ENCODE data around the gene HNRNPCL2. TPM values are rescaled to one million over a fixed set of nuclear protein-coding genes. Genes with fewer than 3 reads are reported as not detected.

HNRNPCL2 gene
- total RNA-seq: not detected in 2 replicates

GRCh38 chr1:13116754-13117153 lies at the start of gene HNRNPCL2:
Gene HNRNPCL2 (minus strand): TSS chr1:13116854. CDS start chr1:13116400, 454 bp downstream.

GRCh38 chr1:13165531-13165930 lies 48.9 kb upstream of the HNRNPCL2 start, which contains the start of gene HNRNPCL4:
Gene HNRNPCL4 (minus strand): TSS chr1:13165631. CDS start chr1:13165467, 164 bp downstream.

GRCh38 chr1:13155909-13156308 lies 39.3 kb upstream of the HNRNPCL2 start, which contains the start of gene PRAMEF26:
Gene PRAMEF26 (minus strand): TSS chr1:13156009. CDS start chr1:13153095, 2,914 bp downstream.

GRCh38 chr1:13070474-13070873 lies 46.2 kb downstream of the HNRNPCL2 start, which contains the start of gene PRAMEF25:
Gene PRAMEF25 (plus strand): TSS chr1:13070774. CDS start chr1:13073694, 2,920 bp downstream.

Other genes with a start within 250 kb of the HNRNPCL2 start
- gene PRAMEF4, start 230.7 kb downstream of the HNRNPCL2 start, total RNA-seq: not detected in 2 replicates
- not detected in 2 replicates for gene PRAMEF10, start 218.6 kb downstream of the HNRNPCL2 start, total RNA-seq
- gene PRAMEF7, start 200.2 kb downstream of the HNRNPCL2 start, total RNA-seq: not detected in 2 replicates
- not detected in 2 replicates for gene PRAMEF6, start 169.3 kb downstream of the HNRNPCL2 start, total RNA-seq
- gene PRAMEF27, start 60.3 kb downstream of the HNRNPCL2 start, total RNA-seq: not detected in 2 replicates
- gene HNRNPCL3, start 56.1 kb downstream of the HNRNPCL2 start, total RNA-seq: not detected in 2 replicates
- gene PRAMEF25, start 46.1 kb downstream of the HNRNPCL2 start, total RNA-seq: not detected in 2 replicates
- gene PRAMEF26, start 39.2 kb upstream of the HNRNPCL2 start, total RNA-seq: not detected in 2 replicates
- gene HNRNPCL4, start 48.8 kb upstream of the HNRNPCL2 start, total RNA-seq: not detected in 2 replicates
- gene PRAMEF9, start 55.0 kb upstream of the HNRNPCL2 start, total RNA-seq: not detected in 2 replicates
- not detected in 2 replicates for gene PRAMEF13, start 84.6 kb upstream of the HNRNPCL2 start, total RNA-seq
- not detected in 2 replicates for gene PRAMEF18, start 109.3 kb upstream of the HNRNPCL2 start, total RNA-seq
- not detected in 2 replicates for gene PRAMEF5, start 137.3 kb upstream of the HNRNPCL2 start, total RNA-seq
- not detected in 2 replicates for gene PRAMEF8, start 168.3 kb upstream of the HNRNPCL2 start, total RNA-seq
- gene PRAMEF33, start 186.7 kb upstream of the HNRNPCL2 start, total RNA-seq: not detected in 2 replicates
- gene PRAMEF15, start 198.7 kb upstream of the HNRNPCL2 start, total RNA-seq: not detected in 2 replicates
- gene PRAMEF14, start 230.3 kb upstream of the HNRNPCL2 start, total RNA-seq: not detected in 2 replicates

Measured in vein endothelial cell (primary cell).